ENCODE data around the gene EMC8. TPM values are rescaled to one million over a fixed set of nuclear protein-coding genes. Genes with fewer than 3 reads are reported as not detected.

The EMC8 gene
- total and polyA plus RNA-seq, 2 of the 8 experiments (the other 6 are each of a cell fraction or from before 2014, with no cell fraction given), result 52.2 to 69.7 TPM

DNA sequence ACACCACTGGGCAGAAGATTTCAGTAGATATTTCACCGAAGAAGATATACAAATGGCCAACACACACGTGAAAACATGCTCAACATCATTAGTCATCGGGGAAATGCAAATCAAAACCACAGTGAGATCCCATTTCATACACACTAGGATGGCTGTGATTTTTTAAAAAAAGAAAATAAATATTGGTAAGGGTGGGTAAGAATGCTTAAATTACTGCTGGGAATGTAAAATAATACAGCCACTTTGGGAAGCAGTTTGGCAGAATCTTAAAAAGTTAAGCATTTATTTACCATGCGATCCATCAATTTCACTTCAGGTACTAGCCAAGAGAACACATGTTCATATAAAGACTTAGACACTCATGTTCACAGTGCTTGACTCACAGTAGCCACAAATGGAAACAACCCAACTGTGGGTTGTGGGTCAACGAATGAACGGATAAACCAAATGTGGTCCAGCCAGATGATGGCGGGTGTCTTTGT lies 42.0 kb downstream of the EMC8 start:
- H2BK5ac ChIP-seq (ENCODE audit: low read depth, low read length), result no peak overlapping the region
- no peak overlapping the region for H2BK15ac ChIP-seq (ENCODE audit: low read length)
- no peak overlapping the region for H3K23ac ChIP-seq (ENCODE audit: insufficient read length)
- H3K9me3 ChIP-seq (ENCODE audit: insufficient read depth in 2 of 2, low read depth in 1 of 2, low read length in 1 of 2), result no peaks in the 10 kb centered on the region
- ChIA-PET POLR2A (ENCODE audit: partially characterized antibody) (no interaction called here), CTCF (ENCODE audit: partially characterized antibody) (interaction anchor here (1.8 kb wide), 1 partner anchor 14 kb away, joined by 6 read pairs; no protein-coding TSS in a partner anchor)
- H4K5ac ChIP-seq (ENCODE audit: insufficient read length, low read depth, low read length), result no peak overlapping the region
- H2BK120ac ChIP-seq (replicated peaks; ENCODE audit: low read depth, low read length), result no peak overlapping the region
- no peak overlapping the region for H4K8ac ChIP-seq (ENCODE audit: extremely low read depth, insufficient read depth, low read length)
- no peak overlapping the region for H2AFZ ChIP-seq (ENCODE audit: low read length)
- H2BK12ac ChIP-seq (ENCODE audit: low read depth, low read length), result no peak overlapping the region
- H4K20me1 ChIP-seq (replicated peaks in 1 of 2; ENCODE audit: control insufficient read depth in 1 of 2, insufficient read depth in 2 of 2, low read length in 2 of 2), result peaks cover 0 to 3% of the 10 kb centered on the region in 2 experiments
- no peaks in the 10 kb centered on the region for H3K79me2 ChIP-seq (ENCODE audit: control insufficient read depth in 1 of 2, insufficient read depth in 2 of 2, low read length in 2 of 2)
- no peak overlapping the region for H3K14ac ChIP-seq (ENCODE audit: insufficient read length)
- H2BK20ac ChIP-seq (ENCODE audit: low read length), result no peak overlapping the region
- peaks cover 0 to 10% (median 6%) of the 10 kb centered on the region in 4 experiments; a peak in 5 of 7 replicates for H3K4me1 ChIP-seq (replicated peaks in 1 of 4; ENCODE audit: control insufficient read depth in 3 of 4, insufficient read depth in 4 of 4, low read length in 3 of 4)
- FAIRE-seq (no peak), DNase-seq (ENCODE audit: low read depth in 1 of 2, low spot score in 2 of 2) (no peak)
- H3K4me3 ChIP-seq (ENCODE audit: extremely low read depth in 1 of 4, insufficient read depth in 2 of 4, low read depth in 3 of 4, low read length in 4 of 4), result no peak overlapping the region
- no peak for TF ChIP-seq FOSL1 (IDR thresholded peaks at IDR 0.05; ENCODE audit: insufficient read depth, low read depth, low read length)
- no peak for TF ChIP-seq JUND (IDR thresholded peaks at IDR 0.05; ENCODE audit: low read length)
- TF ChIP-seq BCL11A (IDR thresholded peaks at IDR 0.05; ENCODE audit: low read depth in 2 of 2, low read length in 2 of 2), result no peak
- TF ChIP-seq POLR2AphosphoS5 (IDR thresholded peaks at IDR 0.05; ENCODE audit: low read depth, low read length), result no peak
- TF ChIP-seq YY1 (IDR thresholded peaks at IDR 0.05; ENCODE audit: low read depth, low read length), result no peak
- no peak for TF ChIP-seq KDM5A (IDR thresholded peaks at IDR 0.05; ENCODE audit: low read length)
- TF ChIP-seq CREB1 (IDR thresholded peaks at IDR 0.05), result no peak
- no peak for TF ChIP-seq KDM1A (IDR thresholded peaks at IDR 0.05; ENCODE audit: borderline replicate concordance, low read length)
- TF ChIP-seq CEBPB (IDR thresholded peaks at IDR 0.05; ENCODE audit: low read depth, low read length), result no peak
- H3K18ac ChIP-seq (ENCODE audit: extremely low read depth, low read length), result no peak overlapping the region
- H3K4me2 ChIP-seq (ENCODE audit: insufficient read depth in 1 of 2, low read depth in 2 of 2, low read length in 2 of 2), result no peak overlapping the region
- H3K56ac ChIP-seq (replicated peaks; ENCODE audit: insufficient read length, low read depth, low read length), result no peak overlapping the region
- WGBS, 2 experiments (ENCODE audit: extremely low coverage in 1 of 2, insufficient coverage in 1 of 2, insufficient read length in 1 of 2, insufficient replicate concordance in 2 of 2, low coverage in 1 of 2, low lambda C conversion rate in 2 of 2, missing lambda C conversion rate in 1 of 2), result 90% methylated on average over 7 of the region's 7 CpGs; no CpG with 5 or more reads in 1 of the 2 experiments
- no peaks in the 10 kb centered on the region for H3K36me3 ChIP-seq (ENCODE audit: control insufficient read depth in 2 of 4, insufficient read depth in 4 of 4, low read length in 3 of 4)
- no peak overlapping the region for H2AK5ac ChIP-seq (ENCODE audit: low read depth, low read length)
- H3K23me2 ChIP-seq (ENCODE audit: low read depth, low read length), result no peaks in the 10 kb centered on the region
- no peak overlapping the region for H4K91ac ChIP-seq (replicated peaks; ENCODE audit: insufficient read length, low read length)
- peaks cover 0 to 8% (median 3%) of the 10 kb centered on the region in 4 experiments; a peak in 3 of 7 replicates for H3K27me3 ChIP-seq (replicated peaks in 1 of 4; ENCODE audit: control insufficient read depth in 3 of 4, extremely low read depth in 1 of 4, insufficient read depth in 3 of 4, low read length in 3 of 4)
- no peaks in the 10 kb centered on the region for H3K79me1 ChIP-seq (ENCODE audit: low read depth, low read length)
- no peak overlapping the region for H3K27ac ChIP-seq (ENCODE audit: low read depth, low read length)
- H3K4ac ChIP-seq (replicated peaks; ENCODE audit: insufficient read length, low read depth, low read length), result no peak overlapping the region
- no peak overlapping the region for H3K9ac ChIP-seq (replicated peaks in 1 of 4; ENCODE audit: extremely low read depth in 1 of 4, low read depth in 3 of 4, low read length in 3 of 4)

Data from H1 (cell line).